ENCODE data around the gene VSTM1.

- TF ChIP-seq CTCF (IDR thresholded peaks at IDR 0.05; ENCODE audit: low read length) (no peak), EZH2 (IDR thresholded peaks at IDR 0.05; ENCODE audit: borderline replicate concordance, low read length) (no peak)
Observed at GRCh38 chr19:54106716-54107115, 43.0 kb upstream of the VSTM1 start.
